Stimulated activated CD4-positive, alpha-beta T cell treated with anti-CD3 and anti-CD28 coated beads, Interleukin-2, amount 100 ng/mL, for 4 hours (primary cell): ENCODE data around the gene R3HDM4.
A peak's percentile ranks its signal among the peaks of the same experiment; 100 is the strongest.
"Not testable (repeated sequence)": the region's sequence is repeated elsewhere in the genome, so short reads cannot be mapped to it uniquely, and the experiment has no call there.

ENCODE experiments used
- DNase-seq: peaks from one replicate; pipeline ENCODE4 v3.0.0-alpha.2; 2020; ENCODE audit warnings: low read depth

The R3HDM4 gene

GRCh38 chr19:913080-913748 lies at the start of gene R3HDM4:
Gene R3HDM4 (minus strand): TSS chr19:913219. CDS start chr19:913157, 62 bp downstream.
- peak; percentile 82 for DNase-seq

GRCh38 chr19:961866-962620 lies 49.0 kb upstream of the R3HDM4 start:
- no peak for DNase-seq

- DNase-seq, result no peak
Measured at GRCh38 chr19:960601-960938, 47.6 kb upstream of the R3HDM4 start.

- DNase-seq, result no peak
Measured at GRCh38 chr19:960020-960419, 47.0 kb upstream of the R3HDM4 start.

GRCh38 chr19:958967-959855 lies 46.2 kb upstream of the R3HDM4 start:
- DNase-seq, result peak; percentile 52

- DNase-seq, result not testable (repeated sequence)
Measured at GRCh38 chr19:957578-957977, 44.6 kb upstream of the R3HDM4 start.

- DNase-seq, result no peak
Measured at GRCh38 chr19:956766-957440, 43.9 kb upstream of the R3HDM4 start.

- no peak for DNase-seq
Measured at GRCh38 chr19:955803-956765, 43.1 kb upstream of the R3HDM4 start.

GRCh38 chr19:954672-955494 lies 41.9 kb upstream of the R3HDM4 start:
- no peak for DNase-seq

GRCh38 chr19:954272-954671 lies 41.3 kb upstream of the R3HDM4 start:
- DNase-seq, result no peak

GRCh38 chr19:953445-954271 lies 40.6 kb upstream of the R3HDM4 start:
- DNase-seq, result no peak

GRCh38 chr19:952680-953444 lies 39.8 kb upstream of the R3HDM4 start:
- DNase-seq, result no peak

GRCh38 chr19:952049-952679 lies 39.1 kb upstream of the R3HDM4 start:
- DNase-seq, result no peak

- no peak for DNase-seq
Measured at GRCh38 chr19:950352-951066, 37.5 kb upstream of the R3HDM4 start.

GRCh38 chr19:948842-949496 lies 36.0 kb upstream of the R3HDM4 start:
- DNase-seq, result no peak

GRCh38 chr19:947707-948539 lies 34.9 kb upstream of the R3HDM4 start:
- DNase-seq, result no peak
